GM21717 (cell line): Measurements from ENCODE around the gene KCNT1.

Experiments
- ATAC-seq: cut with Tn5 transposase; IDR thresholded peaks from one replicate; pipeline ENCODE4 v1.9.1; 2021; ENCODE audit warnings: mild to moderate bottlenecking, moderate library complexity; ENCODE audit not compliant: unreplicated experiment

KCNT1 gene

GRCh38 chr9:135776893-135777622 is 75.1 kb downstream of the KCNT1 start:
- ATAC-seq = no peak

GRCh38 chr9:135777623-135778177 is 75.7 kb downstream of the KCNT1 start:
- ATAC-seq = no peak

GRCh38 chr9:135778421-135778820 is 76.4 kb downstream of the KCNT1 start:
- ATAC-seq = no peak

- ATAC-seq = no peak
These were observed 77.6 kb downstream of the KCNT1 start for GRCh38 chr9:135779571-135779970.

- no peak for ATAC-seq
These were observed 78.1 kb downstream of the KCNT1 start for GRCh38 chr9:135780086-135780485.

- no peak for ATAC-seq
These were observed 78.6 kb downstream of the KCNT1 start for GRCh38 chr9:135780626-135781025.

GRCh38 chr9:135782946-135783345 is 81.0 kb downstream of the KCNT1 start:
- no peak for ATAC-seq

- ATAC-seq = no peak
These were observed 81.7 kb downstream of the KCNT1 start for GRCh38 chr9:135783540-135784245.

GRCh38 chr9:135785013-135785575 is 83.1 kb downstream of the KCNT1 start:
- no peak for ATAC-seq

- no peak for ATAC-seq
These were observed 84.2 kb downstream of the KCNT1 start for GRCh38 chr9:135786146-135786690.

- ATAC-seq = no peak
These were observed 85.3 kb downstream of the KCNT1 start for GRCh38 chr9:135787317-135787716.

- ATAC-seq = no peak
These were observed 86.0 kb downstream of the KCNT1 start for GRCh38 chr9:135787776-135788575.

- ATAC-seq = no peak
These were observed 86.8 kb downstream of the KCNT1 start for GRCh38 chr9:135788576-135789300.

GRCh38 chr9:135789838-135790291 is 87.9 kb downstream of the KCNT1 start:
- ATAC-seq = no peak

GRCh38 chr9:135790356-135790755 is 88.4 kb downstream of the KCNT1 start:
- no peak for ATAC-seq

GRCh38 chr9:135790850-135791249 is 88.9 kb downstream of the KCNT1 start:
- no peak for ATAC-seq

- no peak for ATAC-seq
These were observed 89.7 kb downstream of the KCNT1 start for GRCh38 chr9:135791431-135792267.

GRCh38 chr9:135792268-135793128 is 90.5 kb downstream of the KCNT1 start:
- no peak for ATAC-seq
